ENCODE data around the gene SNAI1.
"Not testable (repeated sequence)": the region's sequence is repeated elsewhere in the genome, so short reads cannot be mapped to it uniquely, and the experiment has no call there.

The SNAI1 gene

GRCh38 chr20:49982346-49983122 is at the start of gene SNAI1:
Gene SNAI1 (plus strand): TSS chr20:49982980. CDS start chr20:49983060, 80 bp downstream.
- peak; percentile 59 to 79 for DNase-seq (ENCODE audit: low read depth in 1 of 2, low spot score in 1 of 2)

GRCh38 chr20:49935746-49936152 is 47.0 kb upstream of the SNAI1 start:
- no peak for DNase-seq (ENCODE audit: low read depth in 1 of 2, low spot score in 1 of 2)

- peak; percentile 80 to 86 for DNase-seq (ENCODE audit: low read depth in 1 of 2, low spot score in 1 of 2)
Observed at GRCh38 chr20:49936153-49937026, 46.4 kb upstream of the SNAI1 start, which contains the start of gene RNF114. Gene RNF114 (plus strand): TSS chr20:49936397. CDS start chr20:49936413, 16 bp downstream.

GRCh38 chr20:49937027-49937929 is 45.5 kb upstream of the SNAI1 start:
- DNase-seq (ENCODE audit: low read depth in 1 of 2, low spot score in 1 of 2) = no peak

- no peak for DNase-seq (ENCODE audit: low read depth in 1 of 2, low spot score in 1 of 2)
Observed at GRCh38 chr20:49938173-49939163, 44.3 kb upstream of the SNAI1 start.

GRCh38 chr20:49941456-49941855 is 41.3 kb upstream of the SNAI1 start:
- no peak for DNase-seq (ENCODE audit: low read depth in 1 of 2, low spot score in 1 of 2)

GRCh38 chr20:49942303-49942702 is 40.5 kb upstream of the SNAI1 start:
- DNase-seq (ENCODE audit: low read depth in 1 of 2, low spot score in 1 of 2) = no peak

GRCh38 chr20:49942942-49943341 is 39.8 kb upstream of the SNAI1 start:
- no peak for DNase-seq (ENCODE audit: low read depth in 1 of 2, low spot score in 1 of 2)

- no peak for DNase-seq (ENCODE audit: low read depth in 1 of 2, low spot score in 1 of 2)
Observed at GRCh38 chr20:49945306-49945700, 37.5 kb upstream of the SNAI1 start.

GRCh38 chr20:49945701-49946477 is 36.9 kb upstream of the SNAI1 start:
- no peak for DNase-seq (ENCODE audit: low read depth in 1 of 2, low spot score in 1 of 2)

GRCh38 chr20:49948178-49948577 is 34.6 kb upstream of the SNAI1 start:
- DNase-seq (ENCODE audit: low read depth in 1 of 2, low spot score in 1 of 2) = no peak

- DNase-seq (ENCODE audit: low read depth in 1 of 2, low spot score in 1 of 2) = no peak
Observed at GRCh38 chr20:49948809-49949507, 33.8 kb upstream of the SNAI1 start.

- DNase-seq (ENCODE audit: low read depth in 1 of 2, low spot score in 1 of 2) = no peak
Observed at GRCh38 chr20:49951151-49951550, 31.6 kb upstream of the SNAI1 start.

GRCh38 chr20:49955167-49955566 is 27.6 kb upstream of the SNAI1 start:
- no peak for DNase-seq (ENCODE audit: low read depth in 1 of 2, low spot score in 1 of 2)

- DNase-seq (ENCODE audit: low read depth in 1 of 2, low spot score in 1 of 2) = not testable (repeated sequence)
Observed at GRCh38 chr20:49955830-49956396, 26.9 kb upstream of the SNAI1 start.

GRCh38 chr20:49956689-49957088 is 26.1 kb upstream of the SNAI1 start:
- no peak for DNase-seq (ENCODE audit: low read depth in 1 of 2, low spot score in 1 of 2)

GRCh38 chr20:49957089-49957938 is 25.5 kb upstream of the SNAI1 start:
- not testable (repeated sequence) for DNase-seq (ENCODE audit: low read depth in 1 of 2, low spot score in 1 of 2)
